ENCODE measurements around the gene OSBPL6.
"Not testable (repeated sequence)": the region's sequence is repeated elsewhere in the genome, so short reads cannot be mapped to it uniquely, and the experiment has no call there.

Gene OSBPL6

DNA sequence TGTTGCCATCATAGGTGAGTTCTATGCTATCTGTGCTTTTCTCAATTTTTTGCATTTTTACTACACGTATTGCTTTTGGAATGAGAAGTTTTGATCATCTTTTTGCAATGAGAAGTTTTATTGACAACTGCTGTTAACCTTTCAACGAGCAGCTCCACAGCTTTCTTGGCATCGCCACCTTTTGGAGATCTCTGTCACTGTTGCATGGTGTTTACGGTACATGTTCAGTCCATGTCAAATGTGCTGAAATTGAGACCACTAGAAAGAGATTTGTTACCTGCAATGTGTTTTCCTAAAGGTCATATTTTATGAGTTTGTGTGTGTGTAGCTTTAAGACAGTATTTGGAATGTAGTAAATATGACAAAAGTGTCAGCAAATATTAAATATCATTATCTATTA lies 120.8 kb downstream of the OSBPL6 start:
- DNase-seq, result no peak

DNA sequence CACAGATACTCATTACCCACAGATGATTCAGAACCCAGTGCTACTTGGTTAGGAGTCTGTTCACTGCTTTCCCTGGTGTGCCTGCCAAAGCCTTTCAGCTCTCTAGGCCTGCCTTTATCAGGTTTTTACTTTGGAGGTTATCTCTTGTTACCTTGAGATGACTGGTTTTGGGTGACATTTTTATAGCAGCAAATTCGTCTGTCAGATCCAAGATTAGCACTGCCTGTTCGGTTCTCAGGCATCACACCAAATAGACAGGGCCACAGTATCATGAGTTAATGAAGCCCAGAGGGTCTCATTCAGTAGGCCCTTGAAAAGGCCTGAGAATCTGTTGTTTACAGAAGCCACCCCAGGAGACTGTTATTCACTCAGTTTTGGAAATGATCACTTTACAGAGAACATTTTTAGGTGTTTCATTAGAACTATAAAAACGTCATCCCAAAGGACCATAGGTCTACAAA lies 121.2 kb downstream of the OSBPL6 start:
- no peak for DNase-seq

DNA sequence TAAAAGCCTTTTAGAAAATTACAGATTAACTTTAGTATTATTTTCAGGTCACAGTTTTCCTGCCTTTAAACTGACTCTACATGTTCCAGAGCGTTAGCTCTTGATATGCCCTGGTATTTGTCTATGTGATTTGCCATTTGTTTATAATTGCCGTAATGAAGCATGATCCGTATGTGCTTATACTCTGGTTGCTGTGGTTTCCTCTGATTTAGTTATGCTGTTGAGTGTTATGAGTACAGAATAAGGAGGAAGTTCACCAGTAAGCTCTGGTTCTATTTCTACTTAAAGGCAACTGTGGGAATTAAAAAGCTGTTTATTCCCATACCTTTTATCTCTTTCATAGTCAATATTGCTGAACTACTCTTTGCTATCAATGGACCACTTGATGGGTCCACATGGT lies 123.5 kb downstream of the OSBPL6 start:
- DNase-seq, result no peak

DNA sequence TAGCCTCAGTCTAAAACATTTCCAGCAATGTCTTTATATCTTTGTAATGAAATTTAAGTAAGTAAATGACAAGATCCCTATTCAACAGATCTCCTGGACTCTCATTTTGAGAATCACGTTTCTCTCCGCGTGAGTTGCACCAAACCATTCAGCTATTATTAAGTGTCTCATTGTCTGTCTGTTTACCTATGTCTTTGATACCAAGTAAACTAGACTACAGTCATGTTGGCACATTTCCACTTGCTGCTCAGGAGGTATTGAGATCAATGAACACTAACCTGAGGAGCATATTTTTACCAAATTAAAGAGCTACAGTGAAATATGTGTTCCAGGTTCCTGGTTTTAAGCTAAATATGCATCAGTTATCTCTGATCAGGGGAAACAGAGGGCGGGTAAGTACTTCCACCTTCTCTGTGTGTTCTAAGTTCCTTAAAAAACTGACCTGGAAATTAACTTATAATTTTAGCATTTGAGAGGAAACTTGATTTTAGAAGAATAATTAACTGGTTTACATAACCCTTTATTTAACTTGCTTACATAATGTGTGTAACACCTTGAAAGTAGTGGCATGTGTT lies 125.8 kb downstream of the OSBPL6 start:
- peak; percentile 47 for DNase-seq

DNA sequence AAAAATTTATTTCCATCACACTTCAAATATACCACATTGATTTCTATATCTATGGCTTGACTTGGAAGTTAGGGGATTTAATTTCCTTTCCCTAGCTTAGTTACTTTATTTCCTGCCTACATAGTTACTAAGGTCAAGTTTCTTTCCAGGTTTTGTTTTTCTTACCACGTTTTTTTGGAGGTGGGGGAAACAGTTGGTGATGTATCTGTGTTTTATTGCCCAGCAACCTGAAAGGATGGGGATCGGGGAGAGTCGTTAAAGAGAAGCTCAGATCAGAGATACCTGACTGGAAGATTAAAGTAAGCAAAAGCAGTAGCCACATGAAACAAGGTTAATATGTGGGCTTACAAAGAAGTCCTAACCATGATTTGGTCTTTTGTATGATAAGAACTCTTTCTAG lies 127.8 kb downstream of the OSBPL6 start:
- no peak for DNase-seq

DNA sequence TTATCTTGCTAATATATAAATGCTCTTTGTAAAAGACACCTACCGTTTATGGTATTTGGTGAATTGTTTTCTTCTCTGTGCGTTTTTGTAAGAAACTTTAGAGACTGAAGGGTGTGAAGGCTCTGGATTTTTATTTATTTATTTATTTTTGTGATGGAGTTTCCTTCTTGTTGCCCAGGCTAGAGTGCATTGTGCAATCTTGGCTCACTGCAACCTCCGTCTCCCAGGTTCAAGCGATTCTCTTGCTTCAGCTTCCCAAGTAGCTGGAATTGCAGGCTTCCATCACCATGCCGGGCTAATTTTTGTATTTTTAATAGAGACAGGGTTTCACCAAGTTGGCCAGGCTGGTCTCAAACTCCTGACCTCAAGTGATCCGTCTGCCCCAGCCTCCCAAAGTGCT lies 129.0 kb downstream of the OSBPL6 start:
- not testable (repeated sequence) for DNase-seq

DNA sequence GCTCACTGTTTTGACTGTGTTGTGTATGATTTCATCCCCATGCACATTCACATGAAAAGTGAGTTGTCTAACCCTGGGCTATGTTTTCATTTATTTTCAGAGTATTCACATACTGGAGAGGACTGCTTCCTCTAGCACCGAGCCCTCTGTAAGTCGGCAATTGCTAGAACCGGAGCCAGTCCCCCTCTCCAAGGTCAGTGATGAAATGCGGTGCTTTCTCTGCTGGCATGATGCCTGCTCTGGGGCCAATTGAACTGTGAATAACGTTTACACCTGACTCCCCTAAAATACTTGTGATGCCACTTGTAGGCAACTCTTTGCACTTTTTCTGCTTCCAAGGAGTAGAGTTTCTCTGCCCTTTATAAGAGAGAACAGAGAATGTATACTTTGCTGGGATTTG lies 129.8 kb downstream of the OSBPL6 start:
- DNase-seq, result no peak

DNA sequence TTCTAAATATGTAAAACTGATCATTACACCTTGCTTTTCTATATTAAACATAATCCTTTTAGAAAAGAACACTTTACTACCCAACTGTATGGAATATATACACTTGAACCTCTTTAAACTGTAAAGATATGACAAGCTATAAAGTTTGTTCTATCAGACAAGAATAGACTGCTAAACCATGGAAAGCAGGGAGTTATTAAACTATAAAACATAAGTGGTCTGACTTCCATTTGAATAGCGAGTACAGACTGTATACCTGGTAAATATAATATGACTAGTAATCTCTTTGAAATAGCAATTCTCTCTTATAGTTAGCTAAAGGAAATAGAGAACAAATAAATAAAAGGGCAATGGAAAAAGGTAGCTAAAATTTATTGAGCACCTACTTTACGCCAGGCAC lies 131.0 kb downstream of the OSBPL6 start:
- DNase-seq, result no peak

DNA sequence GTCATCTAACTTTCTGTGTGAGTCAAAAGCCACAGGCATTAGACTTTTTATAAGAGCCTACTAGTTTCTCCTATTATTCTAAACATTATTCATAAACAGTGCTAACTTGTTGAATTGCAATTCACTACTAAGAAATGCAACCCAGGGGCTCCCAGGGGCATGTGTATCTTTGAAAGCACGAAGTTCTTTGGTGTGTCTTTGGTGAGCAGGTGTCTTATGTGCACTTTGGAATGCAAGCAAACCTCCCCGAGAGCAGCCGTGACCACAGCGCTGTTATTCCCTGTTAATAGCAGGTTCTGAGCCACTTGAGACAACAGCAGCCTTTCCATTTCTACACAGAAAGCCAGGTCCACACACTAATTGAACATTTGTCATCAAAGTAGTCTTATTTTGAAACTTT lies 133.2 kb downstream of the OSBPL6 start:
- DNase-seq, result peak; percentile 79

DNA sequence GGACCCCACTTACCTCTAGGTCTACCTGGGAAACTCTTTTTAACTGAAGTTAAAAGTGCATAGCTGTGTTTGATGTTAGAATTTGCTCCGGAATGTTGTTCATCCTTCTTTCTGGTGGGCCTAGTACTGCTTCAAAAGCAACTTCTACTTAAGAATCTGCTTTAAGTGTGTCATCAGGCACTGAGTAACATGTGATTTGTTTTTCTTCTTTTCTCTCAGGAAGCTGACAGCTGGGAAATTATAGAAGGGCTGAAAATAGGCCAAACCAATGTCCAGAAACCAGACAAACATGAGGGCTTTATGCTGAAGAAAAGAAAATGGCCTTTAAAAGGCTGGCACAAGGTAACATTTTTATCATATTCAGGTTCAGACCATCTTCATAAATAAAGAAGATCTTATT lies 133.7 kb downstream of the OSBPL6 start:
- no peak for DNase-seq

DNA sequence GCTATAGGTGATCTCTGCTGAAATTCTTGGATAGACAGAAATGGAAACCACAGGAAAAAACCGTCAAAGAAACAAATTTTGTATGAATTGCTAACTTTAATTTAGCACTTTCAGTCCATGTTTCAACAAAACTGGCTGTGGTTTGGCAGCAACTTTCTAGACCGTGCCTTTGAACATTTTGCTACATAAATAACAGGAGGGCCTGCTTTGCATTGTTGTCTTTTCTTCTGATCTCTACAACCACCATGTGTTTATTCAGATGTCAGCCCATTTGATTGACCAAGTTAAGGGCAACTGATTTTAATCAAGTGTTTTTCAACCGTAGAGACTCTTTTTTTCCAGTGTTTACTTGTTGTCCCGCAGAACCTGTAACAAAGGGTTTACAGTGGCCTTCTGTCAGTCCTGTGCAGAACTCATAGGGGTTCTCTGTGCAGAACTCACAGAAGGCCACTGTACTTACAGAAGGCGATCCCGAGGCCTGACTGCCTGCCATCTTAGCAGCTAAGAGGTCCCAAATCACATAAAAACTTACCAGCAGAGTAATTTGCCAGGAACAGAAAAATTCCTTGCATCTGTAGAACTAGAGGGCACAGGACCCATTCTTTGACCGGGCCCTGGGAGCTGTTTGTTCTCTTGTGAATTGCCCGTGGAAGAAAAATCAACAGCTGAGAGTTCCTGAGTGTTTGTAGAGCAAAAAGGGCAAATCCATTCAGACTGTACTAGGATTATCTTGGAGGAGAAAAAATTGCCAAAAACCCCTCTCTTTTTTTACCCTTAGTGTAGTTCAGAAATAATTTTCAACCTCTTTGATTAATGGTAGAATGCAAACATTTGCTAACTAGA lies 136.1 kb downstream of the OSBPL6 start:
- no peak for DNase-seq

DNA sequence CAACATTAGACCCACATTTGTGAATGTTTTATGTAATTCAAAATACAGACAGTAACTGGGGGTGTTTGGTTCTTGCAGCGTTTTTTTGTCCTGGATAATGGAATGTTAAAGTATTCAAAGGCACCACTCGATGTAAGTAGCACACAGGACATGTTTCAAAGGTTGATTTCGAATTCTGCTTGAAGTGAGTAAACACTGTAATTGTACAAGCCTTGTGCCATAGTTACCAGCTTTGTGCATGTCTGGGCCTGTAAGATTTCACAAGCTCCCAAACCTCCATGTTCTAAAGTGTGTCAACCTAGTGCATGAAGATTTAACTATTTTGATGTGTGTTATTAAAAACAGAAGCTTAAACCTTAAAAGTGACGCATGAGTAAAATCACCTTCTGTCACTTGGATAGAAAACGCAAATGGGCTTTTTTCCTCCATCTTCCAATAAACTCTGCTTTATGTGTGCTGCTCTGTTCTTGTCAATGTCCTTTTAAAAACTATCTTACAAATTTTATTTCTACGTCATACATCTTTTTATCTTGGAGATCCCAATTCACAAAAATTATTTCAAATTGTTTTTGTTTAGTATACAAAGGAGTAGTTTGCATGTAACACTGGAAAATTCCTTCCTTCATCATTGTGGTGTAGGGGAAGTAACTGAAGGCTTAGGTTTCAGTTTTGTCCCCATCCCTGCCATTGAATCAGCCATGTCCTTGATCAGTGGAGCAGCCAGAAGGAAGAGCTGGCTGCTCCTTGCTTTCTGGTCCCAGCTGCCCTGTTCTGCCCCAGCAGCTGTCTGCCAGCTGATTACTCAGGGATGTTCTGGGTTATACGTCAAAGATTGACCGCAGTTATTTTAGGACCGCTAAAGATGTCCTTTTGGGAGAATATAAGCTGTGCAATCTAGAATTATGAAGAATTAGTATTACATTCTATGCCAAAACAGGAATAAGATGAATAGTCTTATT lies 137.4 kb downstream of the OSBPL6 start:
- DNase-seq, result peak; percentile 63

DNA sequence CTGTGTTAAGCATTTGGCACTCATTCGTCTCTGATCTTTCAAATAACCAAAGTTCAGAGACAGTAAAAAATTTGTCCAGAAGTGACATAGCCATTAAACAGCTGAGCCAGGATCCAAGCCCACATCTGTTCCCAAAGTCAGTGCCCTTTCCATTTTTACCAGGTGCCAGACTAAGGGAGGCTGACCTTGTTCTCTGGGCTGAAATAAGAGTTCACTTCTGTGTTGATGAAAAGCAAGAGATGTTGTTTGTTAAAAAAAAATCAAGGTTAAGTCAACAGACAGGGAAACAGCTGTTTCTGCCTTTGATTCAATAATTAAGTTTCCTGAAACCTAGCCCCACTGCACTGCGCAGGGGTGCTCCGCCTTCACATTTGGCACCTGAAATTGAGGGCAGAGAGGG lies 139.5 kb downstream of the OSBPL6 start:
- no peak for DNase-seq

DNA sequence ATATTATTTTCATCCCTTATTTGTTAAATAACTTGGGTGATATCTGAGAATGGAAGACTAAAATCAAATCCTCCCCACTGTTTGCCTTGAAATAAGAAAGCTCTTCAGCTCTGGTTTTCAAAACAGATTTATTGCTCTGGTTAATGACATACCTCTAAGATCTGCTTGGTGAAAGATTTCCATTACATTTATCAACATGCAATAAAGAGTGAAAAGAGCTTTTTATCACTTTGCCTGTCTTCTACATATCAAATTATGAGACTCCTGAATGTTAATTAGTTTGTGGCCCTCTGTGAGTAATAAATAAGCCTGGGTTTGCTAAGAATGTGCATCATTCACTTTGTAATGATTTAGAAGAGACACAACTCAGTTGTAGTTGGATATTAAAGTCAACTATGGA lies 140.9 kb downstream of the OSBPL6 start:
- DNase-seq, result no peak

DNA sequence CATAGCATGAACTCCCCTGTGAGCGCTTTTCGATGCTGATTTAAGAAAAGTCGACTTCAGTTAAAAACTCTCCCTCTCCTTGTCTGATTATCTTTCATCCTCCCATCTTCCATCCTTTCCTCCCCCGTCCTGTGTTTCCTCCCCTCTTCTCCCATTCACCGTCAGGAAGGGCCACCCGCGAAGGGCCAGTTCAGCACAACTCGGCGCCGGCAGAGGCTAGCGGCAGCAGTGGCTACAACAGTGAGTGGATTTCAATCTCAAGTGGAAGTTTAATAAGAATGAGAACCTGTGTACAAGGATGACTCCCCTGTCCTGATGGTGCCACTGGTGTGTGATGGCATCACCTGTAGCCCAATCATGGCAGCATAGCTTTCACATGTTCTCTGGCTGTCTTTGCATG lies 149.8 kb downstream of the OSBPL6 start:
- DNase-seq, result no peak

DNA sequence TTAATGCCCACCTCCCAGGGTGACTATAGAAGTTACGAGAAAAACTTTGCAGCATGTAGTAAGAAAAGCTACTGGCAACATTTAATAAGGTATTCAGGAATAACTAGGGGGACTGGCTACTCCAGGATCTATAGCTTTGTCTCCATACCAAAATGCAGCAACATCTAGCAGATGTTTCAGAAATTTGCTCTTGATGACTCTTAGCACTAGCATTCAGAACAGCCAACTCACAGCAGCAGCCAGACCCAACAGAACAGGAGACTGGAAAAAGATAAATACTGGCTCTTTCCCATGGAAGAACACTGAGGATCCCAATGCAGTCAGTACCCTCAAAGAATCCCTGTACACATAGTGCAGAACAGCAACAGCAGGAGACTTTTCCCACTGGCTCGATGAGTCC lies 151.6 kb downstream of the OSBPL6 start:
- DNase-seq, result no peak

DNA sequence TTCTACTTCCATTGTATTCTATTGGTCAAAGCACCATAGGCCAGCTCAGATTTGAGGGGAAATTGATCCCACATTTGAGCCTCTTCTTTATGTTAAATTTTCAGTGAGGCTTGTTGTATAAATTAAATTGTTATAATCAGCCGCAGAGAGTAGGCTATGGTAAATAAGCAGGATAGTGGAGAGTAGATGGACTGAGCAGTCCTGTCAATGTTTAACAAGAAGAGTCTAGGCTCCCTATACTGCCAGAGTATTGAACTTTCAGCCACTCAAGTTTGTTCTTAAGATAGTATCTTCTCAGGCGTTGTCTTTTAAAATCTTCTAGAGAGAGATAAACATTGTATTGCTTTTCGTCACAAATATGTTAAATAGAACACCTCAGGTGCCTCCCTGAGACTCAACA lies 155.7 kb downstream of the OSBPL6 start:
- no peak for DNase-seq

DNA sequence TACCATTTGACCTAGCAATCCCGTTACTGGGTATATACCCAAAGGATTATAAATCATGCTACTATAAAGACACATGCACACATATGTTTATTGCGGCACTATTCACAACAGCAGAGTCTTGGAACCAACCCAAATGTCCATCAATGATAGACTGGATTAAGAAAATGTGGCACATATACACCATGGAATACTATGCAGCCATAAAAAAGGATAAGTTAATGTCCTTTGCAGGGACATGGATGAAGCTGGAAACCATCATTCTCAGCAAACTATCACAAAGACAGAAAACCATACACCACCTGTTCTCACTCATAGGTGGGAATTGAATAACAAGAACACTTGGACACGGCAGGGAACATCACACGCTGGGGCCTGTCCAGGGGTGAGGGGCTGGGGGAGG lies 163.4 kb downstream of the OSBPL6 start:
- not testable (repeated sequence) for DNase-seq

DNA sequence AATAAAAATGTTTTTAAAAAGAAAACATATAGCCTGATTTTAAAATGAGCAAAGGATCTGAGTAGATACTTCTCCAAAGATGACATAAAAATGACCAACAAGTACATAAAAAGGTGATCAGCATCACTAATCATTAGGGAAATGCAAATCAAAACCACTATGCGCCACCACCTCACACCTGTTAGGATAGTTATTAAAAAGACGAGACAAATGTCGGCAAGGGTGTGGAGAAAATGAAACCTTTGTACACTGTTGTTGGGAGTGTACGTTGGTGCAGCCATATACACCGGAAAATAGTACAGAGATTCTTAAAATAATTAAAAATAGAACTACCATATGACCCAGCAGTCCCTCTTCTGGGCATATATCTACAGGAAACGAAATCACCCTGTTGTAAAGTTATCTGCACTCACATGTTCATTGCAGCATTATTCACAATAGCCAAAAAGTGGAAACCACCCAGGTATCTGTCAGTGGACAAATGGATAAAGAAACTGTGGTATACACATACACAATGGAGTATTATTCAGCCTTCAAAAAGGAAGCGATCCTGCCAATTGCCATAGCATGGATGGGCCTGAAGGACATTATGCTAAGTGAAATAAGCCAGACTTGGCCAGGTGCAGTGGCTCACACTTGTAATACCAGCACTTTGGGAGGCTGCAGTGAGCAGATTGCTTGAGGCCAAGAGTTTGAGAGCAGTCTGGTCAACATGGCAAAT lies 165.0 kb downstream of the OSBPL6 start:
- no peak for DNase-seq

DNA sequence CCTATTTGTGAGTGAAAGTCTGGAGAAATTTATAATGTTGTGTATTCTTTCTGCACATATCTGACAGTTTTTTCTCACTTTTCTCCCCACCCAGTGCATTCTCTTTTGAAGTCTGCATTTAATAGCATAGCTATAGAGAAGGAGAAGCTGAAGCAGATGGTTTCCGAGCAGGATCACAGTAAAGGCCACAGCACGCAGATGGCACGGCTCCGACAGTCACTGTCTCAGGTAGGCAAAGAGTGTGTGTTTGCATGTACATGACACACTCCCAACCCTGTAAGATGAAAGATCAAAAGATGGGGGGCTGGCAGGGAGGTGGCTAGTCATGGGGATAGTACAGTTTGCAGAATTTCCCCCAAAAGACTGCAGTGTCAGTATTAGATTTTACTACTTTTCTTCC lies 167.3 kb downstream of the OSBPL6 start:
- DNase-seq, result no peak

DNA sequence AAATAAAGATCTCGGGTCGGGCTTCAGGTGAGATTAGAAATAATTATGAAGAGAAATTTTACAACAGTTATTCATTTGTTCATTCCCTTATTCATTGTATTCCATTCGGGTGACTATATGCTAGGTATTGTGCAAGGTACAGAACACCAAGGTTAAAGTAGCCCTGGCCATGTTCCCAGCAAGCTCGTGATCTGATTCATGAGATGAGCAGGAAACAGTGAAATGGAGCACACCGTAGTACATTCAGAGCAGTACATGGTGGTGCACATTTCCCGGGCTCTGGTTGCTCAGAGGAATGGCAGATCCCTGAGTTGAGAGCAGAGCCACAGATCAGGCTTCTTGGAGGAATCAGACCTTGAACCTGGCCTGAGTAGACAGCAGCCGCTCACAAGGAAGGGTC lies 168.9 kb downstream of the OSBPL6 start:
- DNase-seq, result no peak

DNA sequence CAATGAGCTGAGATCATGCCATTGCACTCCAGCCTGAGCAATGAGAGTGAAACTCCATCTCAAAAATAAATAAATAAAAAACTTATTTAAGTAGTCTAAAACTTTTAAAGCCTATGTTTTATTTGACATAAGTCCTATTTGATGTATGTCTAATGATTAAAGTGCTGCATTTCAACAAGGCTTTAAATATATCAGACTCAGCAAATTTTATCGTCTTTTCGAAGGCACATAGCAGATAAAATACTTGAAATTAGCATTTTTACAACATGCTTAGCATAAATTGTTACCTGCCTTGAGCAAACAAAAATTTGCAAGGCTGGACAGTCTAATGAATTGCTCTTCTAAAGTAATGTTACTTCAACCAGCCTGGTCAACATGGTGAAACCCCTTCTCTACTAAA lies 170.8 kb downstream of the OSBPL6 start:
- DNase-seq, result no peak

DNA sequence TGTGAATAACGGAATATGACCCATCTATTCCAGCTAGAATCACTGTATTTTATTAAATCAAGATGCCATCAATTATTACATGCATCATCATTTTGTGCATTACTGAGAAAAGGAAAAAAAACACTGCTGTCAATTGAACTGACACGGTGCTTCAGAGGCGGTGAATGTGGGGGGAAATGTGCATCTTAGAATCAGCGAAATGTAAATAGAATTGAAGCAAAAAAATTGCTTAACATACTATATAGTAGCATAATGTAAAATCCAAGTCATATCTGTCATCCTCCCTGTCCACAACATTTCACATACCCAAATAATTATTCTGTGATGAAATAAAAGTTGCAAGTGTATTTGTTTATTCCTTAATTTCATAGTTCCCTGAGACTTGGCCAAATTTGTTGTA lies 172.1 kb downstream of the OSBPL6 start:
- no peak for DNase-seq
